Neural progenitor cell (in vitro differentiated cells): ENCODE results near the gene SGO2.

ENCODE experiments used
- EZH2 ChIP-seq: fragments of 200-600 bp; sonication (generic); IDR thresholded peaks from 2 replicates; pipeline ENCODE4 v1.6.1; 2017; ENCODE audit warnings: antibody characterized with exemption, mild to moderate bottlenecking, moderate library complexity
- TF ChIP-seq, protein P1 (sequence below): fragments of 200-600 bp; sonication (generic); IDR thresholded peaks from 2 replicates; pipeline ENCODE4 v1.5.1; 2017; ENCODE audit warnings: antibody characterized with exemption, mild to moderate bottlenecking

DNA sequence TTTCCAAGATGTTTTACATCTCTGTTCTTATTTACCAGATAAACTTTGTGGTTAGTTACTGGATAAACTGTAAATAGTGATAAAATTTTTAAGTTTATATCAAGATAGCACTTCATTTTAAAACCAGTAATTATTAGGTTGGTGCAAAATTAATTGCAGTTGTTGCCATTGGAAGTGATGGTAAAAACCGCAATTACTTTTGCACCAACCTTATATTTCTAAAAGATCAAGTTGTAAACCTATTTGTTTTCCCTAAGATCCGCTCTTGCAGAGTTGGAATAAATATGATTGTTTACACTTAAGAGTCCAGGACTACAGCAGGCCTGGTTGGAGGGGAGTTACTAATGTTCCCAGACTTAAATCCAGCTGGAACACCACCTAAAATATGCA lies 59.3 kb downstream of the SGO2 start:
- TF ChIP-seq, protein P1, sequence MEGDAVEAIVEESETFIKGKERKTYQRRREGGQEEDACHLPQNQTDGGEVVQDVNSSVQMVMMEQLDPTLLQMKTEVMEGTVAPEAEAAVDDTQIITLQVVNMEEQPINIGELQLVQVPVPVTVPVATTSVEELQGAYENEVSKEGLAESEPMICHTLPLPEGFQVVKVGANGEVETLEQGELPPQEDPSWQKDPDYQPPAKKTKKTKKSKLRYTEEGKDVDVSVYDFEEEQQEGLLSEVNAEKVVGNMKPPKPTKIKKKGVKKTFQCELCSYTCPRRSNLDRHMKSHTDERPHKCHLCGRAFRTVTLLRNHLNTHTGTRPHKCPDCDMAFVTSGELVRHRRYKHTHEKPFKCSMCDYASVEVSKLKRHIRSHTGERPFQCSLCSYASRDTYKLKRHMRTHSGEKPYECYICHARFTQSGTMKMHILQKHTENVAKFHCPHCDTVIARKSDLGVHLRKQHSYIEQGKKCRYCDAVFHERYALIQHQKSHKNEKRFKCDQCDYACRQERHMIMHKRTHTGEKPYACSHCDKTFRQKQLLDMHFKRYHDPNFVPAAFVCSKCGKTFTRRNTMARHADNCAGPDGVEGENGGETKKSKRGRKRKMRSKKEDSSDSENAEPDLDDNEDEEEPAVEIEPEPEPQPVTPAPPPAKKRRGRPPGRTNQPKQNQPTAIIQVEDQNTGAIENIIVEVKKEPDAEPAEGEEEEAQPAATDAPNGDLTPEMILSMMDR, result no peak
- no peak for TF ChIP-seq EZH2
